PC-9 (cell line): ENCODE results near the gene TMEM176B.

ENCODE experiments used
- EZH2 ChIP-seq: fragments of 200-600 bp; sonication (generic); IDR thresholded peaks from 2 replicates; pipeline ENCODE4 v1.8.0; 2017; ENCODE audit warnings: antibody characterized with exemption, low read depth
- TF ChIP-seq, protein P1 (sequence below): fragments of 200-600 bp; sonication (generic); conservative IDR thresholded peaks from 2 replicates; pipeline ENCODE4 v1.6.1; 2017; ENCODE audit warnings: mixed run types, antibody characterized with exemption, mild to moderate bottlenecking, moderate library complexity

DNA sequence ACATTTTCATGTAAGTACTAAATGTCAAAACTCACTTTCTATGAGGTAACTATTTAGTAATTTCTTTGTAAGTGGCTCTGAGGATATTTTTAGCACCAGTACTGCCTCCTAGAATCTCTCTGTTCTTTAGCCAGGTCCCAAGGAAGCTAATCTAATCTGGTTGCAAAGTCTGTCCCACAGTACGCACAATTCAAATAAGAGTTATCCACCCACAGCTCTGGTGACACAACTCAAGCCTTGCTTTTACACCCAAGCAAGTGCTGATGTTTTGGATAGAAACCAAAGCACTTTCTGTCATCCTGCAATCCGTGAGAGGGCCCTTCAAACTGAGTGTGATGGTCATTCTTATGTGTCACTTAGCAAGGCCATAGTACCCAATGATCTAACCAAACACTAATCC, 48.5 kb downstream of the TMEM176B start:
- TF ChIP-seq EZH2, result no peak
- TF ChIP-seq, protein P1, sequence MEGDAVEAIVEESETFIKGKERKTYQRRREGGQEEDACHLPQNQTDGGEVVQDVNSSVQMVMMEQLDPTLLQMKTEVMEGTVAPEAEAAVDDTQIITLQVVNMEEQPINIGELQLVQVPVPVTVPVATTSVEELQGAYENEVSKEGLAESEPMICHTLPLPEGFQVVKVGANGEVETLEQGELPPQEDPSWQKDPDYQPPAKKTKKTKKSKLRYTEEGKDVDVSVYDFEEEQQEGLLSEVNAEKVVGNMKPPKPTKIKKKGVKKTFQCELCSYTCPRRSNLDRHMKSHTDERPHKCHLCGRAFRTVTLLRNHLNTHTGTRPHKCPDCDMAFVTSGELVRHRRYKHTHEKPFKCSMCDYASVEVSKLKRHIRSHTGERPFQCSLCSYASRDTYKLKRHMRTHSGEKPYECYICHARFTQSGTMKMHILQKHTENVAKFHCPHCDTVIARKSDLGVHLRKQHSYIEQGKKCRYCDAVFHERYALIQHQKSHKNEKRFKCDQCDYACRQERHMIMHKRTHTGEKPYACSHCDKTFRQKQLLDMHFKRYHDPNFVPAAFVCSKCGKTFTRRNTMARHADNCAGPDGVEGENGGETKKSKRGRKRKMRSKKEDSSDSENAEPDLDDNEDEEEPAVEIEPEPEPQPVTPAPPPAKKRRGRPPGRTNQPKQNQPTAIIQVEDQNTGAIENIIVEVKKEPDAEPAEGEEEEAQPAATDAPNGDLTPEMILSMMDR, result no peak
